MCF 10A (cell line): ENCODE measurements around the gene TBRG1. TPM values are rescaled to one million over a fixed set of nuclear protein-coding genes. Genes with fewer than 3 reads are reported as not detected.
A peak's percentile ranks its signal among the peaks of the same experiment; 100 is the strongest.

Experiments used
- BruUV-seq: library from RNA; stranded (reverse); fragments of 400-500 nt; replicated peaks from 2 replicates; lab custom pipeline; 2021; lab: Mats Ljungman, UMichigan
- CTCF ChIA-PET: fragments of 300-600 bp; sonication (Branson Sonifier 250); formaldehyde crosslinking; extraction: SDS; loops from one replicate; lab custom pipeline; 2021; ENCODE audit warnings: antibody characterized with exemption, inconsistent platforms; lab: Yijun Ruan, JAX
- POLR2A ChIA-PET: fragments of 300-600, 350-650 bp; sonication (Branson Sonifier 250); formaldehyde crosslinking; extraction: SDS; loops from one replicate; lab custom pipeline; 2020; ENCODE audit warnings: antibody characterized with exemption, inconsistent platforms; lab: Yijun Ruan, JAX
- DNase-seq: peaks from one replicate; pipeline ENCODE4 v3.0.0-alpha.2; 2018; ENCODE audit not compliant: unreplicated experiment
- H3K27ac Mint-ChIP-seq: one replicate; pipeline ENCODE4 v1.8.0; 2022; ENCODE audit warnings: mild to moderate bottlenecking, low read depth, mixed read lengths; ENCODE audit not compliant: unreplicated experiment
- H3K27me3 Mint-ChIP-seq: one replicate; pipeline ENCODE4 v1.8.0; 2022; ENCODE audit warnings: mixed read lengths; ENCODE audit not compliant: insufficient read depth, unreplicated experiment
- H3K36me3 Mint-ChIP-seq: one replicate; pipeline ENCODE4 v1.8.0; 2022; ENCODE audit warnings: mild to moderate bottlenecking, moderate library complexity, mixed read lengths; ENCODE audit not compliant: insufficient read depth, unreplicated experiment
- H3K4me1 Mint-ChIP-seq: one replicate; pipeline ENCODE4 v1.8.0; 2022; ENCODE audit warnings: mixed read lengths; ENCODE audit not compliant: insufficient read depth, unreplicated experiment
- H3K4me3 Mint-ChIP-seq: one replicate; pipeline ENCODE4 v1.8.0; 2022; ENCODE audit warnings: mild to moderate bottlenecking, moderate library complexity, mixed read lengths; ENCODE audit not compliant: unreplicated experiment
- H3K9me3 Mint-ChIP-seq: one replicate; pipeline ENCODE4 v1.8.0; 2022; ENCODE audit warnings: mixed read lengths; ENCODE audit not compliant: unreplicated experiment
- intact Hi-C: fragments of 100-400 bp; cut with micrococcal nuclease; formaldehyde crosslinking; loops from 2 replicates; pipeline ENCODE4 v1.14.1; 2022
- total RNA-seq: library from RNA; stranded (reverse); gene quantifications from 2 replicates; pipeline ENCODE4 v1.2.3, GENCODE V29; 2022
- TF ChIP-seq, protein P1 (sequence below): fragments of 200-600 bp; IDR thresholded peaks from one replicate; pipeline ENCODE4 v1.8.0; 2022; ENCODE audit warnings: antibody characterized with exemption, mild to moderate bottlenecking; ENCODE audit not compliant: unreplicated experiment

The TBRG1 gene
- total RNA-seq, 1 experiment from 2014 or later = 54.0 TPM

DNA sequence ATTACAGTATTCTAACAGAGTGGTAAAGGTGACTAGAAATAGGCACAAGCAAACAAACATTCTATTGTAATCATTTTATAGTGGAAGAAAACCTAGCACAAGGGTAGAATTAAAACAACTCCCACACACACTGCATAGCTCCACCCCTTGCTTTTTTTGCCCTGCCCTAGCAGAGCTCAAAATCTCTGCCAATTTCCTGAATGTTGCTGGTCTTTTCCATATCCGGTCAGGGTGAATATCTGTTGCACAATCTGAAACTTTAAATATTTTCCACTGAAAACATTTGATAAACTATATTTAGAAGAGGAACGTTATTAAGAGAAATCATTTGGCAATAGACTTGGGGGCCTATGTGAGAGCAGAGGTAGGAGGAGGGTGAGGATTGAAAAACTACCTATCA, 53.7 kb downstream of the TBRG1 start:
- no TSS peak for BruUV-seq
- Mint-ChIP-seq H3K4me3 (no peak overlapping the region), H3K27ac (peak overlapping the region; percentile 78), H3K9me3 (no peaks in the 10 kb centered on the region), H3K4me1 (peaks cover 7% of the 10 kb centered on the region), H3K36me3 (no peaks in the 10 kb centered on the region), H3K27me3 (no peaks in the 10 kb centered on the region)
- DNase-seq = peak; percentile 62
- intact Hi-C loops = no loop called here
- CTCF ChIA-PET = interaction anchor here (0.6 to 1.4 kb wide), 5 partner anchors 32 to 1404 kb away, joined by 3 to 4 read pairs (median 3); no protein-coding TSS in a partner anchor
- POLR2A ChIA-PET = interaction anchor here (0.6 to 1.0 kb wide), 4 partner anchors 41 to 277 kb away, joined by 3 to 5 read pairs (median 3); partner anchors contain the start of gene TBRG1
- TF ChIP-seq, protein P1, sequence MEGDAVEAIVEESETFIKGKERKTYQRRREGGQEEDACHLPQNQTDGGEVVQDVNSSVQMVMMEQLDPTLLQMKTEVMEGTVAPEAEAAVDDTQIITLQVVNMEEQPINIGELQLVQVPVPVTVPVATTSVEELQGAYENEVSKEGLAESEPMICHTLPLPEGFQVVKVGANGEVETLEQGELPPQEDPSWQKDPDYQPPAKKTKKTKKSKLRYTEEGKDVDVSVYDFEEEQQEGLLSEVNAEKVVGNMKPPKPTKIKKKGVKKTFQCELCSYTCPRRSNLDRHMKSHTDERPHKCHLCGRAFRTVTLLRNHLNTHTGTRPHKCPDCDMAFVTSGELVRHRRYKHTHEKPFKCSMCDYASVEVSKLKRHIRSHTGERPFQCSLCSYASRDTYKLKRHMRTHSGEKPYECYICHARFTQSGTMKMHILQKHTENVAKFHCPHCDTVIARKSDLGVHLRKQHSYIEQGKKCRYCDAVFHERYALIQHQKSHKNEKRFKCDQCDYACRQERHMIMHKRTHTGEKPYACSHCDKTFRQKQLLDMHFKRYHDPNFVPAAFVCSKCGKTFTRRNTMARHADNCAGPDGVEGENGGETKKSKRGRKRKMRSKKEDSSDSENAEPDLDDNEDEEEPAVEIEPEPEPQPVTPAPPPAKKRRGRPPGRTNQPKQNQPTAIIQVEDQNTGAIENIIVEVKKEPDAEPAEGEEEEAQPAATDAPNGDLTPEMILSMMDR = no peak

DNA sequence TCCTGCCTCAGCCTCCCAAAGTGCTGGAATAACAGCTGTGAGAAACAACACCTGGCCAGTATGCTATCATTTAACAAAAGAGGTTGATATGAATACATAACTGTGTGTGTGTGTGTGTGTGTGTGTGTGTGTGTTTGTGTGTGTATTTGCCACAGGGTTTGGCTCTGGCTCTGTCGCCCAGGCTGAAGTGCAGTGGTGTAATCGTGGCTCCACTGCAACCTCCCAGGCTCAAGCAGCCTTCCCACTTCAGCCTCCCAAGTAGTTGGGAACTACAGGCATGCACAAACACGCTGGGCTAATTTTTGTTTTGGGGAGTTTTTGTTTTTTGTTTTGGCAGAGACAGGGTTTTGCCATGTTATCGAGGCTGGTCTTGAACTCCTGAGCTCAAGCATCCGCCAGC, 55.8 kb downstream of the TBRG1 start:
- DNase-seq = no peak
- no peak overlapping the region for H3K4me3 Mint-ChIP-seq
- ChIA-PET CTCF (interaction anchor here (1.0 to 2.4 kb wide), 2 partner anchors 115 to 198 kb away, joined by 3 to 7 read pairs; no protein-coding TSS in a partner anchor), POLR2A (interaction anchor here (1.0 kb wide), 2 partner anchors 68 to 276 kb away, joined by 3 to 4 read pairs; partner anchors contain the start of gene CCDC15)
- H3K27me3 Mint-ChIP-seq = no peaks in the 10 kb centered on the region
- H3K27ac Mint-ChIP-seq = no peak overlapping the region
- intact Hi-C loops = no loop called here
- H3K4me1 Mint-ChIP-seq = peaks cover 7% of the 10 kb centered on the region
- TF ChIP-seq, protein P1 = no peak
- H3K9me3 Mint-ChIP-seq = no peaks in the 10 kb centered on the region
- BruUV-seq = no TSS peak
- no peaks in the 10 kb centered on the region for H3K36me3 Mint-ChIP-seq

DNA sequence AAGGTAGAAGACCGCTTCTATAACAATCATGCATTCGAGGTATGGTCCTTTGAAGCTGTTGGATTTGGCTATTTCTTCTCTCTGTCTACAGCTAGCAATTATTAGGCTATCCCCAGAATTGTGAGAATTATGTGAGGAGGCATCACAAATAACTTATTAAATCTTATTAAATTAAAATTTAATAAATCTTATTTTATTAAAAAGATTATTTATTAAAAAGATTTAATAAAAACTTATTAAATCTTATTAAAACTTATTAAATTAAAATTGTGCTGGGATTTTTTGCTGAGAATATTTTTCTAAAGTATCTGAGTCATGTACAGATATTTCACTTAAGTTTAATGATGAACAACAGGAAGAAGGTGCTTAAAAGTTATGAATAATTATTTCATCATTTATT, 58.8 kb downstream of the TBRG1 start:
- intact Hi-C loops = no loop called here
- H3K27ac Mint-ChIP-seq = no peak overlapping the region
- peaks cover 3% of the 10 kb centered on the region for H3K4me1 Mint-ChIP-seq
- no peak for DNase-seq
- TF ChIP-seq, protein P1 = no peak
- peaks cover 1% of the 10 kb centered on the region for H3K9me3 Mint-ChIP-seq
- H3K27me3 Mint-ChIP-seq = no peaks in the 10 kb centered on the region
- ChIA-PET CTCF (no interaction called here), POLR2A (no interaction called here)
- no peak overlapping the region for H3K4me3 Mint-ChIP-seq
- BruUV-seq = no TSS peak
- no peaks in the 10 kb centered on the region for H3K36me3 Mint-ChIP-seq

DNA sequence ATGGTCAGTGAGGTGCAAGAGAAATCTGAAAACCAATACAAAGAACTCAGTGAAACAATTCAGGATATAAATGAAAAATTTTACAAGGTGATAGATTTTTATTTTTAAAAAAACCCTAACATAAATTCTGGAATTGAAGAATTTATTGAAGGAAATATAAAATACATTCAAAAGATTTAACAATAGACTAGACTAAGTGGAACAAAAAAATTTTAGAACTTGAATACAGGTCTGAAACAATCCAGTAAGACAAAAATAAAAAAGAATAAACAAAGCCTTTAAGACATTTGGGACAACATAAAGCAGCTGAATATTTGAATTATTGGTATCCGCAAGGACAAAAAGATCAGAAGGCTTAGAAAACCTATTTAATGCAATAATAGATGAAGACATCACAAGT, 59.8 kb downstream of the TBRG1 start:
- intact Hi-C loops = no loop called here
- Mint-ChIP-seq H3K36me3 (no peaks in the 10 kb centered on the region), H3K4me3 (no peak overlapping the region), H3K9me3 (peaks cover 8% of the 10 kb centered on the region), H3K27ac (no peak overlapping the region), H3K4me1 (no peaks in the 10 kb centered on the region), H3K27me3 (no peaks in the 10 kb centered on the region)
- BruUV-seq = no TSS peak
- TF ChIP-seq, protein P1 = no peak
- ChIA-PET POLR2A (interaction anchor here (0.7 kb wide), 1 partner anchor 108 kb away, joined by 3 read pairs; no protein-coding TSS in a partner anchor), CTCF (interaction anchor here (0.7 kb wide), 1 partner anchor 38 kb away, joined by 4 read pairs; no protein-coding TSS in a partner anchor)
- no peak for DNase-seq

Other genes starting within 250 kb of the TBRG1 start
- not detected in 2 replicates for gene OR8B2, start 238.4 kb upstream of the TBRG1 start, total RNA-seq
- gene OR8B3, start 223.8 kb upstream of the TBRG1 start, total RNA-seq = not detected in 2 replicates
- gene OR8B4, start 198.0 kb upstream of the TBRG1 start, total RNA-seq = not detected in 2 replicates
- gene OR8B8, start 177.2 kb upstream of the TBRG1 start, total RNA-seq = not detected in 2 replicates
- gene OR8B12, start 79.2 kb upstream of the TBRG1 start, total RNA-seq = not detected in 2 replicates
- gene OR8A1, start 52.9 kb upstream of the TBRG1 start, total RNA-seq = not detected in 2 replicates
- not detected in 2 replicates for gene PANX3, start 11.4 kb upstream of the TBRG1 start, total RNA-seq
- 20.7 and 21.7 TPM in 2 replicates for gene SIAE, start 50.9 kb downstream of the TBRG1 start, total RNA-seq
- gene SPA17, start 51.0 kb downstream of the TBRG1 start, total RNA-seq = 12.0 and 18.1 TPM in 2 replicates
- gene NRGN, start 117.1 kb downstream of the TBRG1 start, total RNA-seq = 1.4 TPM in 1 of 2 replicates, not detected in the other
- not detected in 2 replicates for gene VSIG2, start 129.4 kb downstream of the TBRG1 start, total RNA-seq
- gene ESAM, start 139.4 kb downstream of the TBRG1 start, total RNA-seq = 0.19 and 0.93 TPM in 2 replicates
- 14.2 and 15.3 TPM in 2 replicates for gene MSANTD2, start 177.5 kb downstream of the TBRG1 start, total RNA-seq
- gene ROBO3, start 242.6 kb downstream of the TBRG1 start, total RNA-seq = 104 and 117 TPM in 2 replicates